Peyer's patch (tissue), 4 donors: ENCODE results near the gene C19orf12. TPM values are rescaled to one million over a fixed set of nuclear protein-coding genes. Genes with fewer than 3 reads are reported as not detected.

Experiments
- DNase-seq, 3 donors: peaks; one replicate each; pipeline ENCODE4 v3.0.0-alpha.2; 2017 to 2019
- H3K27ac ChIP-seq, 4 donors: fragments of 200-600 bp; sonication (generic); one replicate each; pipeline ENCODE4 v1.5.1; 2016 to 2019
- H3K27me3 ChIP-seq, 2 donors: fragments of 200-600 bp; sonication (generic); one replicate each; pipeline ENCODE4 v1.5.1; 2019
- H3K36me3 ChIP-seq, 3 donors: fragments of 200-600 bp; sonication (generic); one replicate each; pipeline ENCODE4 v1.5.1; 2016 to 2019
- H3K4me1 ChIP-seq, 4 donors: fragments of 200-600 bp; sonication (generic); one replicate each; pipeline ENCODE4 v1.5.1; 2016 to 2019
- H3K4me3 ChIP-seq, 4 donors: fragments of 200-600 bp; sonication (generic); 1 replicate in 3 of 4; 2 replicates in 1 of 4; pipeline ENCODE4 v1.5.1; 2016 to 2019; ENCODE audit warnings: mild to moderate bottlenecking in 1 of 4
- H3K9me3 ChIP-seq, 4 donors: fragments of 200-600 bp; sonication (generic); one replicate each; pipeline ENCODE4 v1.5.1; 2016 to 2019; ENCODE audit warnings: mild to moderate bottlenecking in 1 of 4
- CTCF ChIP-seq, 6 experiments: fragments of 450-650 bp in 4 of 6; fragments of 200-600 bp in 2 of 6; sonication (generic) in 1 of 6; IDR thresholded peaks; one replicate each; pipeline ENCODE4 v1.5.1; 2017 to 2019; ENCODE audit warnings: antibody characterized with exemption in 6 of 6, mild to moderate bottlenecking in 3 of 6, moderate library complexity in 1 of 6
- POLR2A ChIP-seq, 2 donors: fragments of 450-650 bp; IDR thresholded peaks; one replicate each; pipeline ENCODE4 v1.5.1; 2017; ENCODE audit warnings: antibody characterized with exemption in 2 of 2, mild to moderate bottlenecking in 2 of 2, moderate library complexity in 2 of 2
- total RNA-seq, 4 donors: library from RNA; depleted of rRNA; stranded (reverse); fragments of >200 nt; gene quantifications; one replicate each; pipeline ENCODE4 v1.1.0, GENCODE V29; 2016

C19orf12 gene
- total RNA-seq, 4 donors from 2014 or later, result 18.2 to 49.1 (median 28.2) TPM

DNA sequence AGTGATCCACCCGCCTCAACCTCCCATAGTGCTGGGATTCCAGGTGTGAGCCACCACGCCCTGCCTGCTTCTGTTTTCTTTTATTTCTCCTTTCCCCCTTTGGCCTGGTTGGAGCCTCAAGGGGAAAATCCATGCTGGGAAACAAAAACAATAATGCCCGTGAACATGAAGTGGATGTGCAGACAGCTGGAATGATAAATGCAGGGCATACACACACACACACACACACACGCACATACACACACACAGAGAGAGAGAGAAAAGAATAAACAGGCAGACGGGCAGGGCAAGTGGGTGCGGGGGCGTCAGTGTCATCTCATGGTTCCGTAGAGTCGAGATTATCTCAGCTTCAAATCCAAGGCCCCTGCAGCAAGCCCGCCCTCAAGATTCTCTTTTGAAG, 54.2 kb downstream of the C19orf12 start:
- TF ChIP-seq CTCF (IDR thresholded peaks at IDR 0.05), result no peak
- no peak for TF ChIP-seq POLR2A (IDR thresholded peaks at IDR 0.05)
- H3K27ac ChIP-seq, result no peak overlapping the region
- no peaks in the 10 kb centered on the region for H3K9me3 ChIP-seq
- H3K36me3 ChIP-seq, result no peaks in the 10 kb centered on the region
- peaks cover 0 to 17% (median 0%) of the 10 kb centered on the region in 4 donors for H3K4me1 ChIP-seq
- DNase-seq, result no peak
- no peaks in the 10 kb centered on the region for H3K27me3 ChIP-seq
- no peak overlapping the region for H3K4me3 ChIP-seq

DNA sequence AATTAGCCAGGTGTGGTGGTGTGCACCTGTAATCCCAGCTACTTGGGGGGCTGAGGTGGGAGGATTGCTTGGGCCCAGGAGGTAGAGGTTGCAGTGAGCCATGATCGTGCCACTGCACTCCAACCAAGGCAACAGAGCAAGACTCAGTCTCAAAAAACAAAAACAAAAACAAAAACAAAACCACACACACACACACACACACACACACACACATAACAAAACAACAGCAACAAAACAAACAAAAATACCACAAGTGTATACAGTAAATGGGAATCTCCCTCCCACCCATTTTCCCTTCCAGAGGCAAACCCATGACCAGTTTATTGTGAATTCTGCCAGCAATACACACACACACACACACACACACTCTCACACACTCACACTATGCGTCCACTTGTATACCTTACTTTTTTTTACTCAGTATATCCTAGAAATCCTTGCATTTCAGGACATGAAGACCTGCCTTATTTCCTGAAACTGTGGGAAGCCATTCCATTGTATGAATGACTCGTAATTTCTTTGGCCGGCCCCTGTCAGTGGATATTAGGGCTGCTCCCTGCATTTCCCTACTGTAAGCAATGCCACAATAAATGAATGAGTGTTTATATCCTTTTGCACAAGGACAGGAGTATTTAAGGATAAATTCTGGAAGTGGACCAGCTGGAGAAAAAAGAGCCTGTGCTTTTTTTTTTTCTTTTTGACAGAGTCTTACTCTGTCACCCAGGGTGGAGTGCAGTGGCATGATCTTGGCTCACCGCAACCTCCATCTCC, 56.7 kb downstream of the C19orf12 start:
- no peak for TF ChIP-seq POLR2A (IDR thresholded peaks at IDR 0.05)
- TF ChIP-seq CTCF (IDR thresholded peaks at IDR 0.05), result no peak
- Histone ChIP-seq H3K27ac (no peak overlapping the region), H3K4me3 (no peak overlapping the region), H3K27me3 (no peaks in the 10 kb centered on the region), H3K4me1 (peaks cover 0 to 6% (median 0%) of the 10 kb centered on the region in 4 donors), H3K9me3 (no peaks in the 10 kb centered on the region), H3K36me3 (no peaks in the 10 kb centered on the region)
- no peak for DNase-seq

GRCh38 chr19:29655648-29656335, 59.3 kb downstream of the C19orf12 start:
- DNase-seq, result peak in 1 of 3 donors; percentile 25
- Histone ChIP-seq H3K36me3 (no peaks in the 10 kb centered on the region), H3K4me1 (no peaks in the 10 kb centered on the region), H3K4me3 (no peak overlapping the region), H3K27ac (no peak overlapping the region), H3K27me3 (no peaks in the 10 kb centered on the region), H3K9me3 (no peaks in the 10 kb centered on the region)
- TF ChIP-seq CTCF (IDR thresholded peaks at IDR 0.05) (no peak), POLR2A (IDR thresholded peaks at IDR 0.05) (no peak)

DNA sequence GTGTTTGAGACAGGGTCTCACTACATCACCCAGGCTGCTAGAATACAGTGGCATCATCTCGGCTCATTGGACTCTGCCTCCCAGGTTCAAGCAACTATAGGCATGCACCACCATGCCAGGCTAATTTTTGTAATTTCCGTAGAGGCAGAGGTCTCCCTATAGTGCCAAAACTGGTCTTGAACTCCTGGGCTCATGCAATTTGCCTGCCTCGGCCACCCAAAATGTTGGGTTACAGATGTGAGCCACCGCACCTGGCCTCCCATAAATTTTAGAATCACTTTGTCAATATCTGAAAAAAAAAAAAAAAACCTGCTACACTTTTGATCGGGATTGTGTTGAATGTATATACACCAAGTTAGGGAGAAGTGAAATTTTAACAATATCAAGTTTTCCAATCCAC, 61.7 kb downstream of the C19orf12 start:
- no peaks in the 10 kb centered on the region for H3K27me3 ChIP-seq
- DNase-seq, result peak in 1 of 3 donors; percentile 9
- no peaks in the 10 kb centered on the region for H3K4me1 ChIP-seq
- TF ChIP-seq POLR2A (IDR thresholded peaks at IDR 0.05) (no peak), CTCF (IDR thresholded peaks at IDR 0.05) (no peak)
- no peaks in the 10 kb centered on the region for H3K36me3 ChIP-seq
- no peak overlapping the region for H3K4me3 ChIP-seq
- H3K27ac ChIP-seq, result no peak overlapping the region
- no peaks in the 10 kb centered on the region for H3K9me3 ChIP-seq

GRCh38 chr19:29651622-29652394, 63.3 kb downstream of the C19orf12 start:
- H3K27me3 ChIP-seq, result no peaks in the 10 kb centered on the region
- TF ChIP-seq CTCF (IDR thresholded peaks at IDR 0.05), result no peak
- no peak for TF ChIP-seq POLR2A (IDR thresholded peaks at IDR 0.05)
- no peaks in the 10 kb centered on the region for H3K36me3 ChIP-seq
- no peak for DNase-seq
- H3K4me3 ChIP-seq, result no peak overlapping the region
- H3K4me1 ChIP-seq, result no peaks in the 10 kb centered on the region
- no peak overlapping the region for H3K27ac ChIP-seq
- H3K9me3 ChIP-seq, result no peaks in the 10 kb centered on the region
